ENCODE results near the gene ARHGEF26.

ARHGEF26 gene

DNA sequence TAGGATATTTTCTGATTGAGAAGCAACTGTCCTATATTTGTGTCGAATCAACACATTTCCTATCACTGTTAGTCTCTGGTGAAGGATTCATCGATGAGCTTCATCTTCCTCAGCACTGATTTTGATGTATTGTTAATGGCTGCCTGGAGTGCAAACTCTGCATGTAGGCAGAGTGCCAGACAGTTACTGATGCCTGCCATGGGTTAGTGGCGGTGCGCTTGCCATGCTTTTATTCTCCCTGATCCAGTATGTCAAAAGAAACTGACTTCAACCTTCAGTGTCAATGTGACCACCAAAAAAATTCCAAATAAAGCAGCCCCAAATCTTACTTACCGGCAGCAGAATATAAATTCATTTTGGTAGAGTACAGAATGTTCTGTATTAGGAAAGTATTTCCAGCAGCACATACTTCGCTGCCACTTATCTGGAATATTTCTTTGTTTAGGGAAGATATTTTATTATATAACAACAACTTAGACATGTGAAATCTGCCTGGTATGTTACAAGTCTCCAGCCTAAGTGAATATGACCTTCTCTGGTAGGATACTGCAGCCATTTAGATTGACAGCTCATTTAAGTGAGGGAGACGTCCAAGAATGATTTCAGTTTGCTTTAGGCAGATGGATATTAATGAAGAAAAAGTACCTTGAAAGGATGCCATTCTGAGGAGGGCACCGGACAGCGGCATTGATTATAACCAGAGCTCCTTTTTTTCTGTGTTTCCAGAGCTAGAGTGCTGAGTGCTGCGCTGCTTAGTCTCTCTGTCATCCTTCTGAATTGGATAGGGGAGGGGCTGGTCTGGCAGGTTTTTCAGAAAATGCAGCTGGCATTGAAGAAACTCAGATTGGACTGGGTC is 59.9 kb downstream of the ARHGEF26 start:
- no peaks in the 10 kb centered on the region for H3K9me3 ChIP-seq
- no peaks in the 10 kb centered on the region for H3K36me3 ChIP-seq
- TF ChIP-seq, protein P1, sequence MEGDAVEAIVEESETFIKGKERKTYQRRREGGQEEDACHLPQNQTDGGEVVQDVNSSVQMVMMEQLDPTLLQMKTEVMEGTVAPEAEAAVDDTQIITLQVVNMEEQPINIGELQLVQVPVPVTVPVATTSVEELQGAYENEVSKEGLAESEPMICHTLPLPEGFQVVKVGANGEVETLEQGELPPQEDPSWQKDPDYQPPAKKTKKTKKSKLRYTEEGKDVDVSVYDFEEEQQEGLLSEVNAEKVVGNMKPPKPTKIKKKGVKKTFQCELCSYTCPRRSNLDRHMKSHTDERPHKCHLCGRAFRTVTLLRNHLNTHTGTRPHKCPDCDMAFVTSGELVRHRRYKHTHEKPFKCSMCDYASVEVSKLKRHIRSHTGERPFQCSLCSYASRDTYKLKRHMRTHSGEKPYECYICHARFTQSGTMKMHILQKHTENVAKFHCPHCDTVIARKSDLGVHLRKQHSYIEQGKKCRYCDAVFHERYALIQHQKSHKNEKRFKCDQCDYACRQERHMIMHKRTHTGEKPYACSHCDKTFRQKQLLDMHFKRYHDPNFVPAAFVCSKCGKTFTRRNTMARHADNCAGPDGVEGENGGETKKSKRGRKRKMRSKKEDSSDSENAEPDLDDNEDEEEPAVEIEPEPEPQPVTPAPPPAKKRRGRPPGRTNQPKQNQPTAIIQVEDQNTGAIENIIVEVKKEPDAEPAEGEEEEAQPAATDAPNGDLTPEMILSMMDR (IDR thresholded peaks at IDR 0.05) = no peak
- no peak overlapping the region for H3K27ac ChIP-seq
- no peaks in the 10 kb centered on the region for H3K27me3 ChIP-seq
- no peak overlapping the region for H3K4me3 ChIP-seq (ENCODE audit: low read depth in 1 of 2, low read length in 1 of 2)
- H3K4me1 ChIP-seq (ENCODE audit: control insufficient read depth in 1 of 2, insufficient read depth in 1 of 2, low read depth in 1 of 2, low read length in 1 of 2) = no peaks in the 10 kb centered on the region

DNA sequence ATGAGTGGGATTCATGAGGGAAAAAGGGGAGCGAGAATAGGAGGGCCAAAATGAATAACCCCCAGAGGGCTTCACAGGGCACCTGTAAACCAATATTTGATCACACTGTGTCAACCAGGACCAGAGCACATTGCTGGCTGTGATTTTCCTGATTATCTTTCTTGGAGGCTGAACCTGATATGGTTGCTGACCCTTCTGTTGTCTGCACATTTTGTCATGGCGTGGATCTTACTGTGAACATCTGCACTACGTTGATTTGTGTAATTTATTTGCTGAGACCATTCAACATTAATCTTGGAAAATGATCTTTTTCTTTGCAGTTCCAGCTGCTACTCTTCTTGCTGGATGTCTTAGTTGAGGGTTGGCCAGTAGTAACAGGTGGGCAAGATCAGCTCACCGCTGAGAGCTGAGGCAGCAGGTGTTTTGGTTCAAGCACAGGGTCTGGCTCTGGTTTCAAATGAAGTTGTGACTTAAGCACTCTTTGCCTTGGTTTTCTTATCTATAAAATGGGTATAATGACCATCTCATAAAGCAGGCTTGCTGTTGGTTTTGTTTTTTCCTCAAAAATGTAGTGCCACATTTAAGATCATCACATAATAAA is 61.2 kb downstream of the ARHGEF26 start:
- Histone ChIP-seq H3K27ac (no peak overlapping the region), H3K9me3 (no peaks in the 10 kb centered on the region), H3K4me3 (ENCODE audit: low read depth in 1 of 2, low read length in 1 of 2) (no peak overlapping the region), H3K27me3 (no peaks in the 10 kb centered on the region), H3K4me1 (ENCODE audit: control insufficient read depth in 1 of 2, insufficient read depth in 1 of 2, low read depth in 1 of 2, low read length in 1 of 2) (no peaks in the 10 kb centered on the region), H3K36me3 (no peaks in the 10 kb centered on the region)
- TF ChIP-seq, protein P1 (IDR thresholded peaks at IDR 0.05) = no peak

DNA sequence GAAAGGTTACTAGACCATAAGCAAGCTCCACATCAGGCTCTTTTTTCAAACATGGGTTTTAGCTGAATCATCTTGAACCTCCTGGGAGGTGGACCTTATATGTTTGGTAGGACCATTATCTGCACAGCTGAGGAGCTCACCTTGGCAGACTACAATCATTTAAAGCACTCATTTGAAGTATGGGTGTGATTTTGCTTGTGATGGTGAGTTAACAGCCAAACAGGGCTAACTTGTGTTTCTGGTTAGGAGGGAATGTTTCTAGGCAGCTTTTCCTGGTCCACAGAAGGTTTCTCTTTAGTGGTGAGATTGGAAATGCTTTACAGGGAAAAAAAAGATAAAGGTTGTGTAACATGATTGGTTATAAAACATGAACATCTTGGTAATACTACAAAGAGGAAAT is 61.8 kb downstream of the ARHGEF26 start:
- TF ChIP-seq, protein P1 (IDR thresholded peaks at IDR 0.05) = no peak
- Histone ChIP-seq H3K36me3 (no peaks in the 10 kb centered on the region), H3K9me3 (no peaks in the 10 kb centered on the region), H3K4me1 (ENCODE audit: control insufficient read depth in 1 of 2, insufficient read depth in 1 of 2, low read depth in 1 of 2, low read length in 1 of 2) (no peaks in the 10 kb centered on the region), H3K27me3 (no peaks in the 10 kb centered on the region), H3K4me3 (ENCODE audit: low read depth in 1 of 2, low read length in 1 of 2) (no peak overlapping the region), H3K27ac (no peak overlapping the region)

DNA sequence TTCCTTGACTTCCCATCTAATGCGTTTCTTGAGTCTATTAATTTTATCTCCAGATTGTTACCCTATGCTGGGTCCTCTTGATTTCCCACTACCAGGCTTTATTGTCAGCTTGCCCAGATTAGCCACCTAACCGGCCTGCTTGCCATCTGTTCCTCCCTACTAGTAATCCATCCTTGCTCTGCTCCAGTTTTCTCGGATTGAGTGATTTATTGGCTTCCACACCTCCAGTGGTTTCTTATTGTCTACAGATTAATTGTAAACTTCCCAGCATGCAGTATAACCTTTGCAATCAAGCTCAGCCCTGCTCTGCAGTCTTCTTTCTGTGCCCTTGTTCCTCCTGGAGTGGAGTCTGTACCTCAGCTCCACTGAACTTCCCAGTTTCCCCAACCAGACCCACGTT is 63.4 kb downstream of the ARHGEF26 start:
- H3K27me3 ChIP-seq = no peaks in the 10 kb centered on the region
- no peak overlapping the region for H3K4me3 ChIP-seq (ENCODE audit: low read depth in 1 of 2, low read length in 1 of 2)
- H3K27ac ChIP-seq = no peak overlapping the region
- TF ChIP-seq, protein P1 (IDR thresholded peaks at IDR 0.05) = no peak
- H3K36me3 ChIP-seq = no peaks in the 10 kb centered on the region
- H3K4me1 ChIP-seq (ENCODE audit: control insufficient read depth in 1 of 2, insufficient read depth in 1 of 2, low read depth in 1 of 2, low read length in 1 of 2) = no peaks in the 10 kb centered on the region
- H3K9me3 ChIP-seq = no peaks in the 10 kb centered on the region

DNA sequence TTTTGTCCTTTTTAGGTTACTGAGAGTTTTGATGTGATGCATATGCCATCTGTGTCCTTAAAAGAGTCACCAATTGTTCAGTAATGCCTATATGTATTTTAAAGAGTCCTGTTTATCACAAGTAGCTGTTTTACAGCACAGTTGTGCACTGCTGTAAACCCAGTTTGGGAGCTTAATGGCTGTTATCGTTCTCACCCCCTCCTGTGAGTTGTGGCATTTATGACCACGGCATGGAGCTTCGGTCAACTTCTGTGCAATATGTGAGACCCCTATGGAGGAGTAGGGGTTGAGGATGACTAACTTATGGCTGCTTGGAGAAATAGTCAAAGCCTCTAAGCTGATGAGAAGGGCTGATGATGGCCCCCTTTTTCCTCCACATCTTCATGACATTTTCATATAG is 67.2 kb downstream of the ARHGEF26 start:
- Histone ChIP-seq H3K27me3 (no peaks in the 10 kb centered on the region), H3K27ac (no peak overlapping the region), H3K36me3 (no peaks in the 10 kb centered on the region), H3K9me3 (no peaks in the 10 kb centered on the region), H3K4me1 (ENCODE audit: control insufficient read depth in 1 of 2, insufficient read depth in 1 of 2, low read depth in 1 of 2, low read length in 1 of 2) (no peaks in the 10 kb centered on the region), H3K4me3 (ENCODE audit: low read depth in 1 of 2, low read length in 1 of 2) (no peak overlapping the region)
- TF ChIP-seq, protein P1 (IDR thresholded peaks at IDR 0.05) = no peak
